Heart right ventricle (tissue), 16 donors: ENCODE results near the gene HMGB1. TPM values are rescaled to one million over a fixed set of nuclear protein-coding genes. Genes with fewer than 3 reads are reported as not detected.
"Not testable (repeated sequence)": the region's sequence is repeated elsewhere in the genome, so short reads cannot be mapped to it uniquely, and the experiment has no call there.

Source experiments
- ATAC-seq, 8 donors: fragments of 200-7000 bp; cut with Tn5 transposase; one replicate each; pipeline ENCODE4 v1.9.1; 2020; ENCODE audit warnings: mild to moderate bottlenecking in 8 of 8, moderate library complexity in 8 of 8, moderate number of reproducible peaks in 1 of 8
- DNase-seq, 2 donors: peaks; one replicate each; pipeline ENCODE4 v3.0.0-alpha.2; 2020
- H3K27ac ChIP-seq, 10 donors: fragments of 200-600 bp; sonication (generic) in 2 of 10; one replicate each; pipeline versions ENCODE4 v1.5.0 to v1.8.0; 2020 to 2022; ENCODE audit warnings: mild to moderate bottlenecking in 3 of 10
- H3K27me3 ChIP-seq, 7 donors: fragments of 200-600 bp; one replicate each; pipeline ENCODE4 v1.8.0; 2021 to 2022; ENCODE audit warnings: mild to moderate bottlenecking in 2 of 7
- H3K36me3 ChIP-seq, 9 donors: fragments of 200-600 bp; sonication (generic) in 1 of 9; one replicate each; pipeline versions ENCODE4 v1.5.0 to v1.8.0; 2020 to 2022; ENCODE audit warnings: mild to moderate bottlenecking in 2 of 9
- H3K4me1 ChIP-seq, 9 donors: fragments of 200-600 bp; sonication (generic) in 1 of 9; one replicate each; pipeline versions ENCODE4 v1.5.0 to v1.8.0; 2020 to 2022; ENCODE audit warnings: mild to moderate bottlenecking in 4 of 9
- H3K4me3 ChIP-seq, 10 donors: fragments of 200-600 bp; sonication (generic) in 2 of 10; one replicate each; pipeline versions ENCODE4 v1.5.0 to v1.8.0; 2020 to 2022; ENCODE audit warnings: mild to moderate bottlenecking in 7 of 10, moderate library complexity in 2 of 10
- H3K9me3 ChIP-seq, 11 donors: fragments of 200-600 bp in 10 of 11; sonication (generic) in 2 of 11; one replicate each; pipeline versions ENCODE4 v1.5.0 to v1.8.0; 2013 to 2022; ENCODE audit warnings: mild to moderate bottlenecking in 2 of 11, control low read depth in 1 of 11, moderate library complexity in 1 of 11
- CTCF ChIP-seq, 9 donors: fragments of 200-600 bp; sonication (generic) in 2 of 9; IDR thresholded peaks; one replicate each; pipeline versions ENCODE4 v1.5.0 to v1.8.0; 2021 to 2022; ENCODE audit warnings: antibody characterized with exemption in 9 of 9, mild to moderate bottlenecking in 5 of 9, moderate library complexity in 1 of 9
- WGBS, 2 donors: extraction: QIAGEN DNeasy Blood & Tissue Kit; methylation state at CpG; one replicate each; pipeline ENCODE4 v1.1.7; 2013; ENCODE audit warnings: inconsistent platforms in 1 of 2; 5-methylcytosine and 5-hydroxymethylcytosine counted together
- intact Hi-C, 10 donors: fragments of 100-400 bp; cut with DNase I; formaldehyde crosslinking; loops; one replicate each; pipeline versions ENCODE4 v1.11.1 to v1.14.2; 2022
- polyA plus RNA-seq, 2 donors: library from polyadenylated mRNA; stranded (reverse); fragments of 200-250 nt; gene quantifications; one replicate each; pipeline ENCODE4 v1.2.3, GENCODE V29; 2013
- total RNA-seq, 10 donors: library from RNA; stranded (reverse); fragmentation: NEBNext Ultra II Directional in 3 of 10; extraction: Animal tissue kit (Norgen Biotek cat#: 25700) in 3 of 10; gene quantifications; one replicate each; pipeline versions ENCODE4 v1.2.1 to v1.2.4, GENCODE V29; 2021 to 2023
- donor health status: Arrhythmogenic right ventricular cardiomyopathy.
- donor health status: ischemic (EF 13 %, LVEDD 7.1; RV severe dilation, severe dysfunction).
- donor health status: healthy with polysubstance abuse.
- donor health status: DM: no; HTN: yes; CAD: no.
- donor health status: DM: no; HTN: no; CAD: no.
- donor health status: ischemic (EF 25% LVEDD 6.9; RV normal size, moderate dysfunction).
- donor health status: ischemic (EF 25% LVEDD 5.7; RV mildly dilated, moderate dysfunction).
- donor health status: healthy.
- donor health status: DM: yes; HTN: yes; CAD: no.
- donor health status: Ischemic cardiomyopathy.
- donor health status: ischemic (EF 35%, LVEDD 5.7; RV mildly dilated, moderate dysfunction).
- donor health status: nonischemic (EF 11% LVEDD 7.7; RV severe dilation, severe dysfunction).
- donor health status: DM: yes; HTN: yes; CAD: no.
- donor health status: PGD.
- donor health status: ischemic (EF 29% LVEDD 5.4; RV normal size, mild dysfunction).
- donor health status: nonischemic (EF 23%, LVEDD 6.1; RV moderate dilation, normal function).

HMGB1 gene
- total and polyA plus RNA-seq, 12 donors: 142 to 294 (median 164) TPM

- not testable (repeated sequence) for H3K9me3 ChIP-seq, DNase-seq, H3K27me3 ChIP-seq, ATAC-seq
- 83 to 85% methylated on average over 3 of the region's 3 CpGs for WGBS, 2 donors
- Histone ChIP-seq H3K4me1 (peaks cover 9 to 43% (median 31%) of the 10 kb centered on the region in 9 donors), H3K27ac (peak overlapping the region in 3 of 10 donors; percentile 6 to 99 (median 32)), H3K4me3 (peak overlapping the region in 1 of 10 donors; percentile 1), H3K36me3 (peaks cover 0 to 52% (median 10%) of the 10 kb centered on the region in 9 donors)
- TF ChIP-seq CTCF (IDR thresholded peaks at IDR 0.05): peak in 8 of 9 donors; percentile 27 to 75 (median 61)
- intact Hi-C loops: loop anchor here in 8 of 10 donors (2.0 to 10.0 kb wide), 13 partner anchors 39 to 403 kb away; partner anchors contain the start of genes UBE2L5 (in 1 of the 8) and USPL1 (in 1 of the 8)
These were observed 4.3 kb downstream of the HMGB1 start for GRCh38 chr13:30461279-30462066.

- Histone ChIP-seq H3K27me3 (no peaks in the 10 kb centered on the region), H3K4me1 (peaks cover 4 to 24% (median 12%) of the 10 kb centered on the region in 9 donors), H3K36me3 (peaks cover 0 to 43% (median 6%) of the 10 kb centered on the region in 9 donors), H3K4me3 (no peak overlapping the region), H3K9me3 (no peaks in the 10 kb centered on the region), H3K27ac (no peak overlapping the region)
- no peak for DNase-seq
- no peak for TF ChIP-seq CTCF (IDR thresholded peaks at IDR 0.05)
- intact Hi-C loops: loop anchor here in 3 of 10 donors (5.0 to 10.0 kb wide), 4 partner anchors 35 to 323 kb away; partner anchors contain the start of gene UBE2L5 (in 1 of the 3)
- 80 to 96% methylated on average over 3 of the region's 3 CpGs for WGBS, 2 donors
- no peak for ATAC-seq
These were observed 8.3 kb downstream of the HMGB1 start for GRCh38 chr13:30457306-30457891.

DNA sequence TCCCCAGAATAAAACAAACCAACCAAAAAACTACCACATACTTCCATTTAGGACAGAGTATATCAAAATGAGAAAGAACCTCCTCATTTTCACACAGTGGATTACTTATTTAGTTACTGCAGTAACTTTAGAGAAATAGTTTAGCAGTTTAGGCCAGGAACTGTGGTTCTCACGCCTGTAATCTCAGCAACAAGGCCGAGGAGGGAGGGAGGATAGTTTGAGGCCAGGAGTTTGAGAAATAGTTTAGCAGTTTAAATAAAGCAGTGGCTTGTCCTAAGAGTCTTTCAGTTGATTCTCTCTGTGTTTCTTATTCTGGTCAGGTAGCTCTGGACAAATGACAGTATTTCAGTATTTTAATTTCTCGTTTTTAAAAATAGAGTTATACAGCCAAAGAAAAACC is 9.4 kb downstream of the HMGB1 start:
- ATAC-seq (no peak), DNase-seq (no peak)
- 76 to 77% methylated on average over 3 of the region's 3 CpGs for WGBS, 2 donors
- no peaks in the 10 kb centered on the region for H3K27me3 ChIP-seq
- no peak overlapping the region for H3K27ac ChIP-seq
- no peak overlapping the region for H3K4me3 ChIP-seq
- intact Hi-C loops: loop anchor here in 3 of 10 donors (5.0 to 10.0 kb wide), 4 partner anchors 34 to 321 kb away; partner anchors contain the start of gene UBE2L5 (in 1 of the 3)
- no peak for TF ChIP-seq CTCF (IDR thresholded peaks at IDR 0.05)
- H3K4me1 ChIP-seq: peaks cover 0 to 13% (median under 1%) of the 10 kb centered on the region in 9 donors
- H3K9me3 ChIP-seq: no peaks in the 10 kb centered on the region
- H3K36me3 ChIP-seq: peaks cover 0 to 32% (median 6%) of the 10 kb centered on the region in 9 donors

GRCh38 chr13:30454991-30455390 is 10.7 kb downstream of the HMGB1 start:
- intact Hi-C loops: loop anchor here in 3 of 10 donors (5.0 to 10.0 kb wide), 4 partner anchors 33 to 320 kb away; partner anchors contain the start of gene UBE2L5 (in 1 of the 3)
- 90 to 95% methylated on average over 2 of the region's 2 CpGs for WGBS, 2 donors
- peaks cover 0 to 27% (median 6%) of the 10 kb centered on the region in 9 donors for H3K36me3 ChIP-seq
- H3K27me3 ChIP-seq: no peaks in the 10 kb centered on the region
- no peak overlapping the region for H3K27ac ChIP-seq
- H3K9me3 ChIP-seq: no peaks in the 10 kb centered on the region
- DNase-seq (no peak), ATAC-seq (peak in 1 of 8 donors; percentile 41)
- H3K4me3 ChIP-seq: no peak overlapping the region
- H3K4me1 ChIP-seq: peaks cover 0 to 12% (median 0%) of the 10 kb centered on the region in 9 donors
- TF ChIP-seq CTCF (IDR thresholded peaks at IDR 0.05): no peak
